NCI-H187 (cell line): ENCODE results near the gene RPLP1.

Experiments
- DNase-seq, 2 experiments: peaks; one replicate each; lab custom pipeline; 2025; lab: John Stamatoyannopoulos, UW

Gene RPLP1

GRCh38 chr15:69452692-69453521 is at the start of gene RPLP1:
TSS of gene RPLP1 (plus strand) at chr15:69452818. CDS start at chr15:69452949, 131 bp downstream.
- DNase-seq, result peak; percentile 83 to 90

GRCh38 chr15:69403594-69403993 is 49.0 kb upstream of the RPLP1 start:
- no peak for DNase-seq

- no peak for DNase-seq
These were observed 47.5 kb upstream of the RPLP1 start for GRCh38 chr15:69405110-69405509.

- DNase-seq, result no peak
These were observed 44.8 kb upstream of the RPLP1 start for GRCh38 chr15:69407719-69408400.

GRCh38 chr15:69408841-69409240 is 43.8 kb upstream of the RPLP1 start:
- DNase-seq, result no peak

GRCh38 chr15:69410248-69410874 is 42.3 kb upstream of the RPLP1 start:
- no peak for DNase-seq

GRCh38 chr15:69412274-69412673 is 40.3 kb upstream of the RPLP1 start:
- no peak for DNase-seq

GRCh38 chr15:69412701-69413100 is 39.9 kb upstream of the RPLP1 start:
- no peak for DNase-seq

- DNase-seq, result peak; percentile 52 to 93
These were observed 38.6 kb upstream of the RPLP1 start, which contains the start of gene KIF23 for GRCh38 chr15:69413822-69414700. TSS of gene KIF23 (plus strand) at chr15:69414349. CDS start at chr15:69414466, 117 bp downstream.

- DNase-seq, result no peak
These were observed 37.9 kb upstream of the RPLP1 start for GRCh38 chr15:69414701-69415167.

- no peak for DNase-seq
These were observed 37.2 kb upstream of the RPLP1 start for GRCh38 chr15:69415381-69415780.

GRCh38 chr15:69417581-69417980 is 35.0 kb upstream of the RPLP1 start:
- no peak for DNase-seq

- no peak for DNase-seq
These were observed 31.1 kb upstream of the RPLP1 start for GRCh38 chr15:69421498-69421897.

- DNase-seq, result no peak
These were observed 30.2 kb upstream of the RPLP1 start for GRCh38 chr15:69422336-69422895.

GRCh38 chr15:69424001-69424400 is 28.6 kb upstream of the RPLP1 start:
- no peak for DNase-seq

GRCh38 chr15:69424748-69425413 is 27.7 kb upstream of the RPLP1 start:
- no peak for DNase-seq

GRCh38 chr15:69433831-69434230 is 18.8 kb upstream of the RPLP1 start:
- DNase-seq, result no peak

- no peak for DNase-seq
These were observed 18.4 kb upstream of the RPLP1 start for GRCh38 chr15:69434238-69434637.

- DNase-seq, result no peak
These were observed 17.9 kb upstream of the RPLP1 start for GRCh38 chr15:69434679-69435078.

- no peak for DNase-seq
These were observed 16.6 kb upstream of the RPLP1 start for GRCh38 chr15:69435985-69436384.

- DNase-seq, result no peak
These were observed 15.7 kb upstream of the RPLP1 start for GRCh38 chr15:69436951-69437350.
